Sigmoid colon (tissue), 7 donors: ENCODE results near the gene PATJ. TPM values are rescaled to one million over a fixed set of nuclear protein-coding genes. Genes with fewer than 3 reads are reported as not detected.

Source experiments
- DNase-seq: peaks from one replicate; pipeline ENCODE4 v3.0.0-alpha.2; 2019
- H3K27ac ChIP-seq, 4 donors: fragments of 200-600 bp; sonication (generic); one replicate each; pipeline ENCODE4 v1.5.1; 2016 to 2019; ENCODE audit warnings: mild to moderate bottlenecking in 1 of 4
- H3K27me3 ChIP-seq, 3 donors: fragments of 200-600 bp; sonication (generic); one replicate each; pipeline ENCODE4 v1.5.1; 2019; ENCODE audit warnings: mild to moderate bottlenecking in 1 of 3
- H3K36me3 ChIP-seq, 4 donors: fragments of 200-600 bp; sonication (generic); one replicate each; pipeline ENCODE4 v1.5.1; 2016 to 2019
- H3K4me1 ChIP-seq, 4 donors: fragments of 200-600 bp; sonication (generic); one replicate each; pipeline ENCODE4 v1.5.1; 2017 to 2019
- H3K4me3 ChIP-seq, 4 donors: fragments of 200-600 bp; sonication (generic); one replicate each; pipeline ENCODE4 v1.5.1; 2017 to 2019; ENCODE audit warnings: mild to moderate bottlenecking in 2 of 4, moderate library complexity in 1 of 4
- H3K9me3 ChIP-seq, 4 donors: fragments of 200-600 bp in 3 of 4; sonication (generic) in 3 of 4; one replicate each; pipeline versions ENCODE4 v1.5.1 to v1.6.1; 2013 to 2019
- CTCF ChIP-seq, 4 experiments: fragments of 450-650 bp in 3 of 4; fragments of 200-600 bp in 1 of 4; IDR thresholded peaks; one replicate each; pipeline ENCODE4 v1.5.1; 2016 to 2019; ENCODE audit warnings: antibody characterized with exemption in 4 of 4, mild to moderate bottlenecking in 3 of 4, moderate library complexity in 2 of 4
- EP300 ChIP-seq, 4 donors: sonication (generic); formaldehyde crosslinking; IDR thresholded peaks; one replicate each; pipeline ENCODE4 v1.6.1; 2017; ENCODE audit warnings: antibody characterized with exemption in 4 of 4
- POLR2A ChIP-seq, 2 donors: fragments of 450-650 bp; IDR thresholded peaks; one replicate each; pipeline ENCODE4 v1.6.1; 2016; ENCODE audit warnings: antibody characterized with exemption in 2 of 2, mild to moderate bottlenecking in 2 of 2, moderate library complexity in 2 of 2
- POLR2AphosphoS5 ChIP-seq, 4 donors: sonication (generic); formaldehyde crosslinking; IDR thresholded peaks; one replicate each; pipeline ENCODE4 v1.6.1; 2017; ENCODE audit warnings: antibody characterized with exemption in 4 of 4
- WGBS, 2 donors: extraction: QIAGEN DNeasy Blood & Tissue Kit; methylation state at CpG; one replicate each; pipeline ENCODE4 v1.1.7; 2013; 5-methylcytosine and 5-hydroxymethylcytosine counted together
- intact Hi-C: fragments of 100-400 bp; cut with DNase I; formaldehyde crosslinking; loops from one replicate; pipeline ENCODE4 v1.15.1; 2023
- polyA plus RNA-seq, 3 donors: library from polyadenylated mRNA; stranded (reverse); fragments of 200-250 nt; gene quantifications; one replicate each; pipeline ENCODE4 v1.2.3, GENCODE V29; 2013
- total RNA-seq, 4 donors: library from RNA; depleted of rRNA; stranded (reverse); fragments of >200 nt; gene quantifications; one replicate each; pipeline ENCODE4 v1.1.0, GENCODE V29; 2016
- donor health status: healthy with polysubstance abuse.
- donor health status: Bipolar disorder and iron deficiency.
- donor health status: healthy.

The PATJ gene
- total and polyA plus RNA-seq, 7 donors: 10.2 to 33.2 (median 21.3) TPM

GRCh38 chr1:61746813-61747212 is 4.5 kb downstream of the PATJ start:
- no peak for DNase-seq
- Histone ChIP-seq H3K27ac (peak overlapping the region; percentile 38 to 51 (median 42)), H3K4me3 (no peak overlapping the region)

GRCh38 chr1:61748566-61748965 is 6.3 kb downstream of the PATJ start:
- TF ChIP-seq CTCF (IDR thresholded peaks at IDR 0.05) (no peak), POLR2AphosphoS5 (IDR thresholded peaks at IDR 0.05) (no peak), POLR2A (IDR thresholded peaks at IDR 0.05) (no peak), EP300 (IDR thresholded peaks at IDR 0.05) (no peak)
- no peak overlapping the region for H3K27ac ChIP-seq
- no peaks in the 10 kb centered on the region for H3K36me3 ChIP-seq
- no peak overlapping the region for H3K4me3 ChIP-seq
- intact Hi-C loops: loop anchor here (10.0 kb wide), 1 partner anchor 704 kb away; no protein-coding TSS in a partner anchor
- 97 to 99% methylated on average over 4 of the region's 4 CpGs for WGBS, 2 donors
- H3K27me3 ChIP-seq: no peaks in the 10 kb centered on the region
- peaks cover 0 to 18% (median 15%) of the 10 kb centered on the region in 4 donors for H3K4me1 ChIP-seq
- DNase-seq: no peak
- no peaks in the 10 kb centered on the region for H3K9me3 ChIP-seq

More at GRCh38 chr1:61746813-61747212, 4.5 kb downstream of the PATJ start:
- Histone ChIP-seq H3K27me3 (no peaks in the 10 kb centered on the region), H3K4me1 (peaks cover 0 to 27% (median 21%) of the 10 kb centered on the region in 4 donors), H3K36me3 (no peaks in the 10 kb centered on the region), H3K9me3 (no peaks in the 10 kb centered on the region)
- 26 to 81% methylated on average over 1 of the region's 1 CpG for WGBS, 2 donors
- intact Hi-C loops: loop anchor here (10.0 kb wide), 1 partner anchor 702 kb away; no protein-coding TSS in a partner anchor
- TF ChIP-seq POLR2AphosphoS5 (IDR thresholded peaks at IDR 0.05) (no peak), CTCF (IDR thresholded peaks at IDR 0.05) (no peak), POLR2A (IDR thresholded peaks at IDR 0.05) (no peak), EP300 (IDR thresholded peaks at IDR 0.05) (no peak)

GRCh38 chr1:61749574-61749973 is 7.3 kb downstream of the PATJ start:
- no peak for DNase-seq
- TF ChIP-seq EP300 (IDR thresholded peaks at IDR 0.05) (no peak), POLR2A (IDR thresholded peaks at IDR 0.05) (no peak), CTCF (IDR thresholded peaks at IDR 0.05) (no peak), POLR2AphosphoS5 (IDR thresholded peaks at IDR 0.05) (no peak)
- Histone ChIP-seq H3K9me3 (no peaks in the 10 kb centered on the region), H3K4me1 (peaks cover 0 to 15% (median 13%) of the 10 kb centered on the region in 4 donors), H3K27me3 (no peaks in the 10 kb centered on the region), H3K36me3 (no peaks in the 10 kb centered on the region), H3K27ac (no peak overlapping the region), H3K4me3 (no peak overlapping the region)
- intact Hi-C loops: loop anchor here (10.0 kb wide), 1 partner anchor 705 kb away; no protein-coding TSS in a partner anchor
- 96 to 98% methylated on average over 2 of the region's 2 CpGs for WGBS, 2 donors

GRCh38 chr1:61752921-61753389 is 10.7 kb downstream of the PATJ start:
- Histone ChIP-seq H3K27me3 (no peaks in the 10 kb centered on the region), H3K9me3 (no peaks in the 10 kb centered on the region), H3K4me1 (no peaks in the 10 kb centered on the region), H3K36me3 (no peaks in the 10 kb centered on the region), H3K4me3 (no peak overlapping the region), H3K27ac (no peak overlapping the region)
- intact Hi-C loops: no loop called here
- TF ChIP-seq POLR2AphosphoS5 (IDR thresholded peaks at IDR 0.05): no peak
- no peak for TF ChIP-seq EP300 (IDR thresholded peaks at IDR 0.05)
- no peak for TF ChIP-seq POLR2A (IDR thresholded peaks at IDR 0.05)
- no peak for TF ChIP-seq CTCF (IDR thresholded peaks at IDR 0.05)
- 22 to 73% methylated on average over 1 of the region's 1 CpG for WGBS, 2 donors
- DNase-seq: no peak
